ENCODE measurements around the gene PRKCE.

PRKCE gene

DNA sequence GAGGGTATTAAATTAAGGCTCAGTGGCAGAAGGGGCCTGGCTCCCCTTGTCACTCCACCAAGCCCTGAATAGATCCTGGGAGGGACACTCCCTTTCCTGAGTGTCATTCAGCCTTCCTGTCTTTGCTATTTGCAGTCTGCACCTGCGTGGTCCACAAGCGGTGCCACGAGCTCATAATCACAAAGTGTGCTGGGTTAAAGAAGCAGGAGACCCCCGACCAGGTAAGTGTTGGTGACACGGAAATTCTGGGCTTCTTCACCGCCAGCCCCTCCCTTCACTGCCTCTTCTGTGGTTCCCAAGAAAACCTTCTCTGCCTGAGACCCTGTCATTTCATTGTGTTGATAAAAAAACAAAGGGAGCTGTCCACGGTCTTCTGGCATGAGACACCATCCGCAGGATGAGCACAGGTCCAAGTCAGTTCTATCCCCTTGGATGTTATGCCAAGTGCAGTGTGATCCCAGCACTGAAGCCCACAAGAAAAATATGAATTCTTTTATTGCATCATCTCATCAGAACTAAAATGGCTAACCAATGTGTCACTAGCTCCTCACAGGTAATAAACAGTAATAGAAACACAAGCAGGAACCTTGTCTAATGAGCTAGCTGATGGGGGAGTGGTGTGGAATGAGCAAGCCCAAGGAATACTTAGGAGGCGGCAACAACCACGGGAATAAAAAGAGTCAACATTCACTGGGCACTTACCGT is 328.8 kb downstream of the PRKCE start:
- DNase-seq, result no peak

DNA sequence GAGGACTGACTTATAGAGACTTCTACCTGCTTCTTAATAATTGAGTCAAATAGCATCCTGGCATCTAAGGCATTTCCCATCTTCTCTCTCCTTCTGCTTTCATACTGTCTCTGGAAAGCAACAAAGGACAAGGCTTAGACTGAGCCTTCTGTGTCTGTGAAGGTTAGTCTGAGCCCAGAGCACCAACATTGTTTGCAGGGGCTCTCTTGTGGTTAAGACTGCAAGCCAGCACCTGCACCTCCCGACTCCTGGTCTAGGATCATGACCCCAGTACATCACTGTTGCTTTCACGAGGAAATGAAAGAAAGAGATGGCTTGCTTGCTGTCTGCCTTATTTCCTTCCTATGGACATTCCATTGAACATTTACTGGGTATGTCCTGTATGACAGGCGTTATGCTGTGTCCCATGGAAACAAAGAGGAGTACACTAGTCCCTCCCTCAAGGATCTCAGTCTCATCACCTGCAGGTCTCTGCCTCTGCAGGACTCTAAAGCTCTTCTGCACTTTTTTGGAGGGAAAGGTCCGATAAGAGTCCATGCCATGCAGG is 330.0 kb downstream of the PRKCE start:
- no peak for DNase-seq

DNA sequence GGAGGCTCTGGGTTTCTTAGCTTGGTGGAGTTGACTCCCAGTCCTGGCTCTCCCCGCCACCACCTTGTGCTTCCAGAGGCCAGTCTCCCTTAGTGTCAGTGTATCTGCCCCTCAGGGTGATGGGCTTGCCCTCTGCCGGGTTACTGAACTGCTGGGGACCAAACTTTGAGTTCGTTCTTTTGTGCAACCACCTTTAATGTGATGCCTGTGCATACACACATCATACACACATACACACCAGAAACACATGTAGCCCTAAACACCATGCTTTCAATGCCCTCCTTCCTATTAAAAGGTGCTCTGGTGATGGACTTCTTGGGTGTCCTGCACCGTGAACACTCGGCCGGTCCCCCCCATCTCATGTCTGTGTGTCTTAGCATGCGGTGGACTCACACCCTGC is 330.6 kb downstream of the PRKCE start:
- DNase-seq, result no peak

DNA sequence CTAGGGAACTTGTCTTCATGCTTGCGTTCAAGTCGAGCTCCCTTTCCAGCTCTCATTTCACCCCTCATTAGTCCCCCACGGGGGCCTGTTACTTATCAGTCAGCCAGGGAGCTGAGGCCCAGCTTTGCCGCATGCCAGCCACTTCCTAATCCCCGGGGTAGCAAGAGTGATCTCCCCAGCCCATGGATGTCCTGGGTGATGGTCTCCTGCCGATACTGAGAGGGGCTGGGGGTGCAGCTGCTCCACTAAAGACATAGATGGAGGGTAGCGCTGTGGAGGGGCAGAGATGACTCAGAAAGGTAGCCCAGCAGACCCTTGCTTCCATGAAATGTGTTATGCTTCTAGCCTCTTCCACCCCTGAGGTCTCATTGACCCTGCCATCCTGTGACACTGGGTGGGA is 331.7 kb downstream of the PRKCE start:
- no peak for DNase-seq

DNA sequence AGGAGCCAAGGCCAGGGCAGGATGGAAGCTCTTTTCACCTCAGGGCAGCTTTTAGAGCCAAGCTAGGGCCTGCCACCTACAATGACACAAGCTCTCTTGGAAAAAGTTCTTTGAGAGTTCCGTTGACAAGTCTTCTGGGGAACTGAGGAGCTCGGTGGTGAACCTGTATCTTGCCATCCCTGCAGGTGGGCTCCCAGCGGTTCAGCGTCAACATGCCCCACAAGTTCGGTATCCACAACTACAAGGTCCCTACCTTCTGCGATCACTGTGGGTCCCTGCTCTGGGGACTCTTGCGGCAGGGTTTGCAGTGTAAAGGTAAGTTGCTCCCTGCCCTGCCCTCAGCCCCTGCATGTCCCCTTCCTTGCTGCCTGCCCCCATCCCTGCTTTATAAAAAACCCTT is 332.9 kb downstream of the PRKCE start:
- DNase-seq, result no peak

DNA sequence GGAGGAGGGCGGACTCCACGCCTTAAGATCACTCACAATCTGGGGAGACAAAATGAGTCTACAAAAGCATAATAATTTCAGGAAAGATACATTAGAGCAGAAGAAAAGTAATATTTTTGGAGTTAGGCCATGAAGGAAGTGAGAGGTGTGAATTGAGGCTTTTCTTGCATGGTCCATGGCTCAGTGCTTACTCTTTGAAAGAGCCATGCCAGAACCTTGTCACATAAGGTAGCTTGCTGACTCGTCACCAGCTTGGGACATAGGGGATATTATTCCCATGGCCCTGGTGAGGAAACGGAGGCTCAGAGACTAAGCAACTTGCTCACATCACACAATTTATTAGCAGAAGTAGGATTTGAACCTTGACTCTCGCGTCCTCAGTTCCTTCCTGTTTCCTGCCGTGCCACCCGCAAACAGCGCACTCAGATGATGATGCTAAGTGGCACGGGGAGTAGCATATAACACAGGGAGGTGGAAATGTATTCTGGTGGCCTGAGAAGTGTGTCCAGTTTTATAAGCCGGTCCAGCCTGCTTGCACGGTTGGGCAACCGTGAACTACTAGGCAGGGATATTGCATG is 333.5 kb downstream of the PRKCE start:
- no peak for DNase-seq

DNA sequence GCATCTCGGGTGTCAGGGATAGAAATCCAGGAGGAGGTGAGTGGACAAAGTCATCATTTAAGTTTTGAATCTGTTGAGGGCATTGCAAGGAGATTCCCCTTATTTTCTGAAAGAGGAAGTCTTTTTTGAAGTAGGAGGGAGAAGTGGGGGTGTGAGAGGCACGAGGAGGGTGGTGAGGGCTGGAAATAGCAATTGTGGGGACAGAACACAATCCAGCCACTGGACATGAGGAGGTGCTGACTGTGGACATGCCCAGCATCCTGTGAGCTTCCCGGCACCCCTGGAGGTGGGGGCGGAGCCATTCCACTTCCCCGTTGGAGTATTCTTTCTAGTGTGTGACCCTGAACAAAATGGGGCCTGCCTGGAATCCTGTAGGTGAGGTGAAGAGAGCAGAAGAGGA is 335.0 kb downstream of the PRKCE start:
- DNase-seq, result no peak

DNA sequence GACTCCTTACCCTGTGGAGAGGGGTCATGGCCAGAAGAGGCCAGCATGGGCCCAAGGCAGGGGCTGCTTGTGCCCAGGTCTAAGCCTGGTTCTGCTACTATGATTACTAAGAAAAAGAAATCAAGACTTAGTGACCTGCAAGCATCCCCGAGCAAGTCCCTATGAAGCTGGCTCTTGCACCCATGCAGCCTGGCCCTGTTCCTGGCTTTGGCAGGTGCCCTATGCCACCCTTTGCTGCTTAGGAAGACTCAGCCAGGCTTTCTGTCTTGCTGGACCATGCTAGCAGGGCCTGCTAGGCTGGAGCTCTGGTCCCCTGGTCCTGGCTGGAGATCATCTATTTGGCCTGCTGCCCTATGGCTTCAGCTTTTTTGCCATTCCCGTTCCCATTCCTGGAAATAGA is 336.4 kb downstream of the PRKCE start:
- no peak for DNase-seq

DNA sequence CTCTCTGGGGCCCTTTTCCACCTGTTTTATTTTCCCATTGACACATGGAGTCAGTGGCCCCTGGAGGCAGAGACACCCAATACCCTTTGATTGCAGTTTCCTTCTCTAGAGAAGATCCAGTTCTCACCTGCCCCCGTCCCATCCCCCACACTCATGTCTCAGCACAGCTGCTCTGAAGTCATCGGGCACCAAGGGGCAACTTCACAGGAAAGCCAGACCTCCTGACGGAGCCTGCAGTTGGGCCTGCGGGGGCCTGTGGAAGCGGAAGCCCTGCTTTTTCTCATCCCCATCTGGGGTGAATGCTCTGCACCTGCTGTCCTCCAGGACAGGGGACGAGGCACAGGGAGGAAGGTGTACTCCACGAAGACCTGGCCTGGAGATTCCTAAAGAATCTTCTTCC is 337.4 kb downstream of the PRKCE start:
- no peak for DNase-seq

DNA sequence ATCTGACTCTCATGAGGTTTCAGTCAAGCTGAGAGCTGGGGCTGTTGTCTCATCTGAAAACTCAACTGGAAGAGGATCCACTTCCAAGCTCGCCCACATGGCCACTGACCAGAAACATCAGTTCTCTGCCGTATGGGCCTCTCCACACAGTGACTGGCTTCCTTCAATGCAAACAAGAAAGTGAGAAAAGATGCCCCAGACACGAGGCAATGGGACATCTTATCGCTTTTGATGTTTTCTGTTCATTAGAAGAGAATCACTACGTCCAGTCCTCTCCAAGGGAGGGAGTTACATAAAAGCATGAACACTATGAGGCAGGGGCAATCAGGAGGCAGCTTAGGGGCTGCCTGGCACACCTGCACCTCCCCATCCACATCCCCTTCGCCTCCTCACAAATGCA is 338.7 kb downstream of the PRKCE start:
- no peak for DNase-seq

DNA sequence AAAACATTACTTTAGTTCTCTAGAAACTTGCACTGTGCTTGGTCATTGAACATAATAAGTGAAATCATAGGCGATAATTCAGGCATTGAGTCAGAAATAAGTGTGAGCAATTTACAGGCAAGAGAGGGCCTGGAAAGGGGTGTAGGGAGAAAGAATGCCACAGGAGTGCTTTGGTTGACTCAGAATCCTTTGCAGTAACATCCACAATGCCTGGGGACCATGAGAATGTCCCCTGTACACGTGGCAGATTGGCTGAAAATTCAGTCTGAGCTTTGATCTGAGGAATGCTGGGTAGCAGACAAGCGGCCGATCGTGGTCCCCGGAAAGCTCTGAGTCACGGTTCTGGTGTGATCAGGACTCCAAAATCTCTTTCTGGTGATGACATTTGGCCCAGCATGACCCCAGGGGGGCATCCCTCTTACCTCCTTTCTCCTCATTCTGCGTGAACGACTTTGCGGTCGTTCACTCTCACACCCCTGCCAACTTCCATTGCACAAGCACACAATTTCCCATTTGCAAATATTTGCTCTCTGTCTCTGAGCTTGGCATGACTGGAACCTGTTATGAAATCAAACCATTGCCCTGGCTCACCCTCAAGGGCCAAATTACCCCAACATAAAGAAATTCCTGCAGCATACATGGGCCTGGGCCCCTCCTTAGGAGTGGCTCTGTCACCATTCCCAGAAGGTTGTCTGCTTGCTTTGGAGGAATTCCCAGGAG is 340.7 kb downstream of the PRKCE start:
- DNase-seq, result no peak

DNA sequence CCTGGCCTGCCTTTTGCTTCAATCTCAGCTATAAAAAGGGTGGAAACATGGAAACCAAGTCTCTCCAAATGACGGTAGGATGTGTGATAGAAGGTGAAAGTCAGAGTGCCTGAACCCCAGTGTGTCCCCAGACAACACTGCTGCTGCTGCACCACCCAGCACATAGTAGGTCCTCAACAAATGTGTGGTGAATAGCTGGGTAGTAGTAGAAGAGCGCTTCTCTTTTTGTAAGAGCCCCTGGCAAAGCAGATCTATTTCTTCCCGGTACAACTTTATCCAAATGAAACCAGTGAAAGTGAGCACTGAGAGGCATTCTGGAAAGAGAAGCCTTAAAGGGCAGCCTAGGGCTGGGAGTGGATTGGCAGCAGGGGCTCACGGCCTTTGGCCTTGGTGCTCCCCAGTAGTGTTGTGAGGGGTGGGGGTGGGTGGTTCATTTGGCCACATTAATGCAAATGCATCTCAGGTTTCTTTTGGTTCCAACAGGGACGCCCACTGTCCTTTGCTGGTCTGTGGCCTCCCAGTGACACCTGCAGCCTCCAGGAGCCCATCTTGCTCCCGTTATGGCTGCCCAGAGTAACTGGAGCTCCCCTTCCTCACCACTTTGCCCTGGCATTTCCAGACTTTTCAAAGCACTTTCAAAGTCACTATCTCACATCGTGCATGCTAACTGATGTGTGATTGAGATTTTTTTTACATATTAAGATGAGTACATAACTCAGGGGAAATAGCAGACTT is 341.4 kb downstream of the PRKCE start:
- no peak for DNase-seq

DNA sequence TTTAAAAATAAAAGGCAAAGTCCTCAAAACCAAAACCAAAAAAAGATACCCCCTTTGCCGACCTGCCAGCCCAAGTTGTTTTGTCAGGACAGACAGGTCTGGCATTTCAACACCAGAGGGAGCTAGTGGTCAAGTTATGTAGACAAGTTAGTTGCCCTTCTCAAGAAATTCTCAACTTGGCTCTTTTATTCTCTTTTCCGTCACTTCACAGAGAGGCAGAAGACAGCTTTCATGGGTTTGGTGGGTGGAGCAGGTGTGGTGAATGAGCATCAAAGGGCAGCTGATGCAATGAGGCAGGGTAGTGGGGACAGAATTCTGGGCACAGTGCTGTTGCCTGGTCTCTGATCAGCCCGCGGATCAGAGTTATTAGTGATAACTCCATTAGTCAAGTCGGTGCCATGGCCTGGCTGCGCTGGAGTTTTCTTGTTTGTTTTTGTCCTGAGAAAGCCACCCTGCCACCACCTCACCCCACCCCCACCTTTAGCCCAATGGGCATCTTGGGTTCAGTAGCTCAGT is 342.1 kb downstream of the PRKCE start:
- DNase-seq, result peak; percentile 68

DNA sequence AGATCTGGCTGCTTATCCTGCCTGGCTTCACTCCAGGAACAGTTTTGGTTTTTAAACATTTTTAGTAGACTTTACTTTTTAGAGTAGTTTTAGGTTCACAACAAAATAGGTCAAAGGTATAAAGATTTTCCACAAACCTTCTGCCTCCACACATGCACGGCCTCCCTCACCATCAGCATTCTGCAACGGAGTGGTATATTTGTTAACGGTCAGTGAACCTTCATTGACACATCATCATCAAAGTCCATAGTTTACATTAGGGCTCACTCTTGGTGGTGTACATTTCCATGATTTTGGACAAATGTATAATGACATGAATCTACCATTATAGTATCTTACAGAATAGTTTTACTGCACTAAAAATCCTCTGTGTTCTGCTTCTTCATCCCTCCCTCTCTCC is 342.6 kb downstream of the PRKCE start:
- DNase-seq, result no peak

DNA sequence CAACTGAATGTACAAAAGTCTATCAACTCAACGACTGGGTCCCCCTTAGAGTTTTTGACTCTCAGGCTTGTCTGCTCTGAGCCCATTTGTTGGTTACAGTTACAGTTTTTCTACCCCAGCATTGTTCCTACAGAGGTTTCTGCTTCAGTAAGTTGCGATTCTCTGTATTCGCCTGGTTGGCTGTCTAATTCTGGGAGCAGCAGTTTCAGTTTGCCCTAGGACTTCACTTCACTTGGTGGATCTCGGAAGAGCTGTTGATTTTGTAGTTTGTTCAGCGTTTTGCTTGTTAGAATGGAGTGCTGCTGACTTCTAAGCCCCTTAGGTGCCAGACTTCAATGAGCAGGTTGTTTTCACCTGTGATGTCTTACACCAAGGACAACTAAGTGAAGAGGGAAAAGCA is 349.2 kb downstream of the PRKCE start:
- no peak for DNase-seq

DNA sequence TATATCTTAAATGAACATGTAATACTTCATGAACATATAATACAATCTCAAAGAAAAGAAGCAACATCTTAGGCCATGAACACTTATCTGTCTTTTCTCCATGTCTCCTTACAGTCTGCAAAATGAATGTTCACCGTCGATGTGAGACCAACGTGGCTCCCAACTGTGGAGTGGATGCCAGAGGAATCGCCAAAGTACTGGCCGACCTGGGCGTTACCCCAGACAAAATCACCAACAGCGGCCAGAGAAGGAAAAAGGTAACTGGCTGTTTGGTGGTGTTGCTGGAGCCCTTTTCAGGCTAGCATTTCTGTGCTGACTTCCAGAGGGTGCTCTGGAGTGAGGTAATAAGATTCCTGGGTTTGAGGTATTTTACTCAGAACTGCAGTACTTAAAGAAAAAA is 349.8 kb downstream of the PRKCE start:
- DNase-seq, result no peak

DNA sequence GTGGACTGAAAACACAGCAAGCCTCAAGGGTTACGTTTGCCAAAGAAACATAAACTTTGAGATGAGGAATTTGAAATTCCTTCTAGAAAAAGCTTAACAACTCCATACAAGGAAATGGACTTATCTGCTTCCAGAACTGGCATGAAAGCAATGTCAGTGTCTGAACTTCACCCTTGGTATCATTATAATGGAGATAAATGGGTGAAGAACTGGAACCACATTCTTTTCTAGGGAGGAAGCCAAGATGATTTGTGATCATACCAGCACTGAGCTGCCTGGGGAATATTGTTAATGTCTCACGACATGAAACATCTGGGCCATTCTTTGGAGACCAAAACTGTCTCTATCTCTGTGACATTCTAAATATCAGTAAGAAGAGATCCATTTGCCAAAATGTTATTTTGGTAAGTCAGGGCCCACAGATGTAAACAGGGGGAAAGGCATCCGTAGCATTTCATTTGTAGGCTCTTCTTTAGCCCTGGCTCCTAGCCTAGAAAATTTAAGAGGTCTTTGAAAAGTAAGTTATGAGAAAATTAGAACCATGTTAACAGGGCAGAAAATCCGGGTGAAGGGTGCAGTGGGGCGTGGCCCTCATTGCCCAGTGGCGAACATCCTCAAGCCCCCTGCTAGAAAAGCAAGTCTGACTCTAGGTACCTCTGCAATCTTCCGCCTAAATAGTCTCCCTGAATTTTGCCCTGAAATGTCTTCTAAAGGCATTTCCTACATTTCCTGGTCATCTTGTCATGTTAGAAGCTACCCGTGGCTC is 350.4 kb downstream of the PRKCE start:
- no peak for DNase-seq

DNA sequence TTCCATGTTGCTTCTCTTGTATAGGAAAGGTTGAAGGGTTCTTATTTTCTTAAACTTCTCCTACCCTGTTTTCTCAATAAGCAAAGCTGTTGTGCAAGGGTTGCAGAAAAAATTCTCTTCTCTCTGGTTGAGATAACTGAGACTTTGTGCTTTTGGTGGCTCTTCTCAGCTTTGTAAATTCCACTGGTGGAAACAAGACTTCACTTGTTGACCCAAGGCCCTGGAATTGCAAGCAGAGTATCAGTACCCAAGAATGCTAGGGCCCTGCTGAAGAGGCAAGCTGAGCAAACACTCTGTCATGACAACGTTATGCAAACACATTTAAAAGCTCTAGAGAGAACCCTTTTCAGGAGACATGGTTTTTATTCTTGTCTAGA is 351.0 kb downstream of the PRKCE start:
- no peak for DNase-seq

DNA sequence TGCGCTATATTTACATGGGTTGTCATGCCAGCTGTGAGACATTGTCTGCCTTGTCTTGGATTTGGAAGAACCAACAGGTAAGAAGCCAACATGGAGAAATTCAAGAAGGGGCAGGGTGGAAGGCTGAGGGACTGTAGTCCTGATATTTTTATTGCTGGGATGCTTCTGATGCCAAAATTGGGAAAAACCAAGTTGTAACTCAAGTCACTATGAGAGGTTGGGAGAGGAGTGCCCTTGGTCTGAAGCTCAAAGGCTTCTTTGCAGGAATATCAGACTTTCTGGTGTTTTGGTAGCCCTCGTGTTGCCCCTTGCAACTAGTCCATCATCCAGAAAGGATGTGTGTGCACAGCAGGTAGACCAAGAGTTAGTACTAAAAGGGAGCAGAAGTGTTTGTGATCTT is 351.5 kb downstream of the PRKCE start:
- no peak for DNase-seq

DNA sequence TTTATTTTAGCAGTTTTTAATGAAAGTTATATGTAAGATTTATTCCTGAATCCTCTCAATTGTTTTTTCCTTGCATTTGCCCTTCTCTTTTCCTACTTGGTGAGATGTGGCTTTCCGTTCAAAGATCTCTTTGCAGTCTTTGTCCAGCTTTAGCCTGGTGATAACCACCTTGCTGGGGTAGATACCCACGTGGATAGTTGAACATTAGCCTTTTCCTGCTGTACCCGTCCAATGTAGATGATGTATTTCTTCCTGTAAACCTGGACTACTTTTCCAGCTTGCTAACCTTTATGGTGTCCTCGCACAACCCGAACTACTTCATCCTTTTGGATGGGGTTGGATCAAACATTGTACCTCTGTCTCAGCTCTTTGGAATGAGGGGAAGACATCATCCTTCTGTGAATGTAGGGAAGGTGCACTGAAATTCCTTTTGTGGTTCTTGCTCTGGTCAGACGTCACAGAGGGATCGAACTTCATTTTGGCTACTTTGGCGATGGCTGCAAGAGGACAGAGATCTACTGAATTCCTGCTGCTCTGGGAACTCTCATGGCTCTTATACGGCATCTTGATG is 352.5 kb downstream of the PRKCE start:
- no peak for DNase-seq

DNA sequence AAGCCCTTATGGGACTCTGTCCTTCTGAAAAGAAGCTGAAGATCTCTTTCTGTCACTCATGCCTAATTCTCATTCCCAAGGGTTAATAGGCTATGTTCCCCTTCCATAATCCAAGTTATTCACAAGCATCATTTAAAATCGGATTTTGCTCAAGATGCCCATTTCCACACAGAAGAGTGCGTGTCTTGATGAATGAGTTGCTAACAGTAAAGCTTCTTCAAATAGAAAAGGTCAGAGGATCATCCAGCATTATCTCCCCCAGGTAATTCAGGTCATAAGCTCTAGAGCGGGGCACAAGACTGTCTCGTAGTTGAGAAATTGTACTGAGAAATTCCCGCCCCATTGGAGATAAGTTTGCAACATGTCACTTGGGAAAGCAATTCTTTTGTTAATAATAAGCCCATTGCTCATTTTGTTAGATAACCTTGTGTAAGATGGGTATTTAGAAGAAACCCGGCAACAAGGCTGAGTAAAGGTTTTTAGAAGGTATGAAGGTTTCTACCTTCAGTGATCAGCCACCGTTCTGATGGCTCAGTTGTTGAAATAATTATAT is 355.1 kb downstream of the PRKCE start:
- no peak for DNase-seq

DNA sequence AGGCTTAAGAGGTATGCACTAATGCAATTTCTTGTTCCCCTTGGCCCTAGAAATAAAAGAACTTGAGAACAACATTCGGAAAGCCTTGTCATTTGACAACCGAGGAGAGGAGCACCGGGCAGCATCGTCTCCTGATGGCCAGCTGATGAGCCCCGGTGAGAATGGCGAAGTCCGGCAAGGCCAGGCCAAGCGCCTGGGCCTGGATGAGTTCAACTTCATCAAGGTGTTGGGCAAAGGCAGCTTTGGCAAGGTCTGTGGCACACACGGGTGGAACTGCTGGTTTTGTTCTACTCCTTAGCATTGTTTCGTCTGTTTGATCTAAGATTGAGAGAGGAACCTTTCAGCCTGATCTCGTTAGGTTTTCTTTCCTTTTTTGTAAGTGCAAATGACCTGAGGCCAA is 355.9 kb downstream of the PRKCE start:
- DNase-seq, result no peak
